Tibial artery (tissue), 4 donors: ENCODE measurements around the gene SORT1.
A peak's percentile ranks its signal among the peaks of the same experiment; 100 is the strongest.
"Not testable (repeated sequence)": the region's sequence is repeated elsewhere in the genome, so short reads cannot be mapped to it uniquely, and the experiment has no call there.

Experiments
- DNase-seq, 2 donors: peaks; one replicate each; pipeline ENCODE4 v3.0.0-alpha.2; 2019
- H3K27ac ChIP-seq, 2 donors: fragments of 200-600 bp; sonication (generic) in 1 of 2; 1 replicate in 1 of 2; 2 replicates in 1 of 2; pipeline ENCODE4 v1.5.1; 2018 to 2019; ENCODE audit warnings: mild to moderate bottlenecking in 1 of 2
- H3K27me3 ChIP-seq, 2 donors: fragments of 200-600 bp; sonication (generic) in 1 of 2; one replicate each; pipeline versions ENCODE4 v1.5.1 to v1.6.0; 2016 to 2019
- H3K36me3 ChIP-seq, 3 donors: fragments of 200-600 bp; sonication (generic) in 2 of 3; one replicate each; pipeline ENCODE4 v1.5.1; 2016 to 2019; ENCODE audit warnings: mild to moderate bottlenecking in 2 of 3
- H3K4me1 ChIP-seq, 4 donors: fragments of 200-600 bp; sonication (generic) in 2 of 4; 1 replicate in 3 of 4; 2 replicates in 1 of 4; pipeline ENCODE4 v1.5.1; 2016 to 2019
- H3K4me3 ChIP-seq, 2 donors: fragments of 200-600 bp; sonication (generic) in 1 of 2; 1 replicate in 1 of 2; 2 replicates in 1 of 2; pipeline ENCODE4 v1.5.1; 2018 to 2019; ENCODE audit warnings: mild to moderate bottlenecking in 2 of 2
- H3K9me3 ChIP-seq, 3 donors: fragments of 200-600 bp; sonication (generic) in 1 of 3; one replicate each; pipeline ENCODE4 v1.5.1; 2016 to 2019
- CTCF ChIP-seq, 2 experiments: fragments of 200-600 bp in 1 of 2; fragments of 450-650 bp in 1 of 2; IDR thresholded peaks; one replicate each; pipeline ENCODE4 v1.5.1; 2017 to 2019; ENCODE audit warnings: antibody characterized with exemption in 2 of 2, mild to moderate bottlenecking in 1 of 2, moderate library complexity in 1 of 2
- intact Hi-C: fragments of 100-400 bp; cut with DNase I; formaldehyde crosslinking; loops from one replicate; pipeline ENCODE4 v1.15.0; 2023; ENCODE audit warnings: low total_unique reads

SORT1 gene

GRCh38 chr1:109309347-109309746 lies 88.4 kb downstream of the SORT1 start:
- H3K36me3 ChIP-seq, result peaks cover 46 to 59% (median 55%) of the 10 kb centered on the region in 3 donors
- no peak overlapping the region for H3K27ac ChIP-seq

GRCh38 chr1:109307274-109308021 lies 90.3 kb downstream of the SORT1 start:
- H3K4me1 ChIP-seq, result peaks cover 0 to 20% (median 6%) of the 10 kb centered on the region in 4 donors
- peak overlapping the region in 1 of 2 donors; percentile 15 for H3K27ac ChIP-seq
- H3K4me3 ChIP-seq, result no peak overlapping the region
- TF ChIP-seq CTCF (IDR thresholded peaks at IDR 0.05), result no peak
- DNase-seq, result no peak
- H3K36me3 ChIP-seq, result peaks cover 27 to 40% (median 36%) of the 10 kb centered on the region in 3 donors
- no peaks in the 10 kb centered on the region for H3K9me3 ChIP-seq
- H3K27me3 ChIP-seq, result no peaks in the 10 kb centered on the region
- intact Hi-C loops, result no loop called here

More at GRCh38 chr1:109309347-109309746, 88.4 kb downstream of the SORT1 start:
- no peaks in the 10 kb centered on the region for H3K9me3 ChIP-seq
- no peaks in the 10 kb centered on the region for H3K27me3 ChIP-seq
- peaks cover 0 to 20% (median 6%) of the 10 kb centered on the region in 4 donors for H3K4me1 ChIP-seq
- no peak for DNase-seq
- no peak overlapping the region for H3K4me3 ChIP-seq
- TF ChIP-seq CTCF (IDR thresholded peaks at IDR 0.05), result no peak
- intact Hi-C loops, result no loop called here

- intact Hi-C loops, result no loop called here
- DNase-seq, result peak in 1 of 2 donors; percentile 59
- H3K4me3 ChIP-seq, result no peak within 1 kb of the TSS
- no peaks in the 10 kb centered on the region for H3K9me3 ChIP-seq
- H3K36me3 ChIP-seq, result peaks cover 21 to 34% (median 32%) of the 10 kb centered on the region in 3 donors
- TF ChIP-seq CTCF (IDR thresholded peaks at IDR 0.05), result no peak
- H3K27ac ChIP-seq, result peak within 1 kb of the TSS in 1 of 2 donors; percentile 15
- H3K27me3 ChIP-seq, result no peaks in the 10 kb centered on the region
- H3K4me1 ChIP-seq, result peaks cover 0 to 20% (median 6%) of the 10 kb centered on the region in 4 donors
These were observed 90.9 kb downstream of the SORT1 start, which contains the start of gene MYBPHL for GRCh38 chr1:109306832-109307273. TSS of gene MYBPHL (minus strand) at chr1:109307011. CDS start at chr1:109306991, 20 bp downstream.

- intact Hi-C loops, H3K27ac ChIP-seq, DNase-seq, H3K27me3 ChIP-seq, H3K4me3 ChIP-seq, H3K9me3 ChIP-seq: not testable (repeated sequence)
- Histone ChIP-seq H3K36me3 (peaks cover 13 to 26% (median 23%) of the 10 kb centered on the region in 3 donors), H3K4me1 (peaks cover 0 to 20% (median 6%) of the 10 kb centered on the region in 4 donors)
These were observed 91.7 kb downstream of the SORT1 start for GRCh38 chr1:109305991-109306390.

- H3K4me1 ChIP-seq, result peaks cover 0 to 28% (median 11%) of the 10 kb centered on the region in 4 donors
- no peaks in the 10 kb centered on the region for H3K27me3 ChIP-seq
- peaks cover 6 to 10% (median 10%) of the 10 kb centered on the region in 3 donors for H3K36me3 ChIP-seq
- H3K27ac ChIP-seq, result no peak overlapping the region
- H3K4me3 ChIP-seq, result no peak overlapping the region
- intact Hi-C loops, result no loop called here
- DNase-seq, result peak in 1 of 2 donors; percentile 33
- TF ChIP-seq CTCF (IDR thresholded peaks at IDR 0.05), result no peak
- no peaks in the 10 kb centered on the region for H3K9me3 ChIP-seq
These were observed 93.3 kb downstream of the SORT1 start for GRCh38 chr1:109304226-109304920.

- no peak overlapping the region for H3K4me3 ChIP-seq
- DNase-seq, result no peak
- H3K4me1 ChIP-seq, result peaks cover 0 to 28% (median 19%) of the 10 kb centered on the region in 4 donors
- H3K36me3 ChIP-seq, result no peaks in the 10 kb centered on the region
- intact Hi-C loops, result no loop called here
- TF ChIP-seq CTCF (IDR thresholded peaks at IDR 0.05), result no peak
- no peak overlapping the region for H3K27ac ChIP-seq
- no peaks in the 10 kb centered on the region for H3K27me3 ChIP-seq
- H3K9me3 ChIP-seq, result no peaks in the 10 kb centered on the region
These were observed 95.8 kb downstream of the SORT1 start for GRCh38 chr1:109301874-109302273.
